Measurements from ENCODE around the gene GFM1. TPM values are rescaled to one million over a fixed set of nuclear protein-coding genes. Genes with fewer than 3 reads are reported as not detected.

Gene GFM1
- total RNA-seq, 4 donors from 2014 or later, result 36.4 to 46.6 (median 39.0) TPM

GRCh38 chr3:158712443-158712842 is 68.1 kb downstream of the GFM1 start:
- no peak for DNase-seq (ENCODE audit: extremely low spot score)
- 52% methylated on average over 1 of the region's 1 CpG for WGBS
- Histone ChIP-seq H3K27me3 (no peaks in the 10 kb centered on the region), H3K9me3 (no peaks in the 10 kb centered on the region), H3K36me3 (peaks cover 11 to 47% (median 27%) of the 10 kb centered on the region in 4 donors), H3K4me3 (no peak overlapping the region), H3K27ac (replicated peaks in 1 of 4) (peak overlapping the region in 3 of 4 donors; percentile 1 to 57 (median 36)), H3K4me1 (peaks cover 24 to 33% (median 28%) of the 10 kb centered on the region in 4 donors)
- TF ChIP-seq POLR2AphosphoS5 (IDR thresholded peaks at IDR 0.05), result no peak
- no peak for TF ChIP-seq CTCF (IDR thresholded peaks at IDR 0.05)
- no peak for TF ChIP-seq EP300 (IDR thresholded peaks at IDR 0.05)
- no peak for TF ChIP-seq POLR2A (IDR thresholded peaks at IDR 0.05; ENCODE audit: low read depth)
- intact Hi-C loops (cut with DNase I), result no loop called here

GRCh38 chr3:158713094-158713499 is 68.8 kb downstream of the GFM1 start:
- TF ChIP-seq EP300 (IDR thresholded peaks at IDR 0.05) (no peak), POLR2AphosphoS5 (IDR thresholded peaks at IDR 0.05) (peak; percentile 15 to 33)
- peak overlapping the region in 3 of 4 donors; percentile 1 to 57 (median 36) for H3K27ac ChIP-seq (replicated peaks in 1 of 4)
- intact Hi-C loops (cut with DNase I), result no loop called here
- WGBS, result 80% methylated on average over 9 of the region's 9 CpGs
- H3K36me3 ChIP-seq, result peaks cover 7 to 41% (median 20%) of the 10 kb centered on the region in 4 donors
- H3K9me3 ChIP-seq, result no peaks in the 10 kb centered on the region
- peaks cover 27 to 33% (median 29%) of the 10 kb centered on the region in 4 donors for H3K4me1 ChIP-seq
- no peaks in the 10 kb centered on the region for H3K27me3 ChIP-seq
- peak overlapping the region in 1 of 4 donors; percentile 3 for H3K4me3 ChIP-seq
- DNase-seq (ENCODE audit: extremely low spot score), result no peak

GRCh38 chr3:158717576-158717975 is 73.2 kb downstream of the GFM1 start:
- Histone ChIP-seq H3K9me3 (no peaks in the 10 kb centered on the region), H3K36me3 (peaks cover 0 to 14% (median 5%) of the 10 kb centered on the region in 4 donors), H3K27ac (replicated peaks in 1 of 4) (no peak overlapping the region), H3K4me1 (peaks cover 19 to 29% (median 21%) of the 10 kb centered on the region in 4 donors), H3K27me3 (no peaks in the 10 kb centered on the region), H3K4me3 (no peak overlapping the region)
- no peak for DNase-seq (ENCODE audit: extremely low spot score)
- intact Hi-C loops (cut with DNase I), result no loop called here
- TF ChIP-seq POLR2A (IDR thresholded peaks at IDR 0.05; ENCODE audit: low read depth), result no peak
- no peak for TF ChIP-seq POLR2AphosphoS5 (IDR thresholded peaks at IDR 0.05)
- no peak for TF ChIP-seq EP300 (IDR thresholded peaks at IDR 0.05)
- no peak for TF ChIP-seq CTCF (IDR thresholded peaks at IDR 0.05)
- 96% methylated on average over 2 of the region's 2 CpGs for WGBS

- H3K27me3 ChIP-seq, result no peaks in the 10 kb centered on the region
- no peak for DNase-seq (ENCODE audit: extremely low spot score)
- 75% methylated on average over 5 of the region's 5 CpGs for WGBS
- TF ChIP-seq EP300 (IDR thresholded peaks at IDR 0.05) (no peak), CTCF (IDR thresholded peaks at IDR 0.05) (no peak), POLR2A (IDR thresholded peaks at IDR 0.05; ENCODE audit: low read depth) (no peak), POLR2AphosphoS5 (IDR thresholded peaks at IDR 0.05) (no peak)
- no peak overlapping the region for H3K4me3 ChIP-seq
- peaks cover 9 to 30% (median 20%) of the 10 kb centered on the region in 4 donors for H3K4me1 ChIP-seq
- H3K9me3 ChIP-seq, result no peaks in the 10 kb centered on the region
- H3K36me3 ChIP-seq, result peaks cover 0 to 9% (median 5%) of the 10 kb centered on the region in 4 donors
- H3K27ac ChIP-seq (replicated peaks in 1 of 4), result no peak overlapping the region
- intact Hi-C loops (cut with DNase I), result no loop called here
Measured at GRCh38 chr3:158718490-158719170, 74.3 kb downstream of the GFM1 start.

- no peak for TF ChIP-seq EP300 (IDR thresholded peaks at IDR 0.05)
- TF ChIP-seq POLR2A (IDR thresholded peaks at IDR 0.05; ENCODE audit: low read depth), result no peak
- no peak for TF ChIP-seq CTCF (IDR thresholded peaks at IDR 0.05)
- TF ChIP-seq POLR2AphosphoS5 (IDR thresholded peaks at IDR 0.05), result no peak
- 79% methylated on average over 1 of the region's 1 CpG for WGBS
- H3K27ac ChIP-seq (replicated peaks in 1 of 4), result no peak overlapping the region
- intact Hi-C loops (cut with DNase I), result loop anchor here (10.0 kb wide), 1 partner anchor 47 kb away; the partner anchor contains the start of gene LXN
- peaks cover 16 to 50% (median 42%) of the 10 kb centered on the region in 4 donors for H3K4me1 ChIP-seq
- no peak for DNase-seq (ENCODE audit: extremely low spot score)
- H3K4me3 ChIP-seq, result no peak overlapping the region
- no peaks in the 10 kb centered on the region for H3K27me3 ChIP-seq
- H3K36me3 ChIP-seq, result peaks cover 0 to 6% (median 4%) of the 10 kb centered on the region in 4 donors
- H3K9me3 ChIP-seq, result no peaks in the 10 kb centered on the region
Measured at GRCh38 chr3:158722108-158722507, 77.8 kb downstream of the GFM1 start.
